B cell (primary cell): ENCODE measurements around the gene GFPT1. TPM values are rescaled to one million over a fixed set of nuclear protein-coding genes. Genes with fewer than 3 reads are reported as not detected.

Experiments used
- ATAC-seq: fragments of 200-7000 bp; cut with Tn5 transposase; one replicate; pipeline ENCODE4 v1.10.0; 2021; ENCODE audit warnings: low read depth, mild to moderate bottlenecking, moderate number of reproducible peaks, moderate library complexity
- CTCF ChIA-PET: fragments of 350-600 bp; sonication (Branson Sonifier 250); formaldehyde crosslinking; loops from one replicate; lab custom pipeline; 2021; ENCODE audit warnings: antibody characterized with exemption, inconsistent platforms; lab: Charles Lee
- POLR2A ChIA-PET: fragments of 350-600 bp; sonication (Branson Sonifier 250); formaldehyde crosslinking; loops from one replicate; lab custom pipeline; 2021; ENCODE audit warnings: antibody characterized with exemption; lab: Charles Lee
- DNase-seq: peaks from one replicate; pipeline ENCODE4 v3.0.0; 2013
- H2AFZ ChIP-seq: 2 replicates; pipeline ENCODE4 v1.6.1; 2012; ENCODE audit warnings: mild to moderate bottlenecking, low read depth, low read length; ENCODE audit not compliant: insufficient read depth, poor library complexity, severe bottlenecking
- H3K27ac ChIP-seq, 2 donors: 1 replicate in 1 of 2; 2 replicates in 1 of 2; pipeline ENCODE4 v1.5.1; 2012 to 2013; ENCODE audit warnings: low read length in 2 of 2, mild to moderate bottlenecking in 2 of 2, moderate library complexity in 1 of 2
- H3K27me3 ChIP-seq, 4 experiments: fragments of 200-600 bp in 1 of 4; sonication (generic) in 1 of 4; replicated peaks in 1 of 4; 1 replicate in 2 of 4; 2 replicates in 2 of 4; pipeline versions ENCODE4 v1.6.1 to v1.7.0; 2013 to 2016; ENCODE audit warnings: low read length in 3 of 4, mild to moderate bottlenecking in 2 of 4, mixed read lengths in 1 of 4, moderate library complexity in 1 of 4; ENCODE audit not compliant: insufficient read depth in 4 of 4, control insufficient read depth in 3 of 4; ENCODE audit errors: control extremely low read depth in 1 of 4
- H3K36me3 ChIP-seq, 2 experiments: replicated peaks in 1 of 2; 1 replicate in 1 of 2; 2 replicates in 1 of 2; pipeline versions ENCODE4 v1.6.1 to v1.7.1; 2013; ENCODE audit warnings: low read length in 1 of 2; ENCODE audit not compliant: insufficient read depth in 2 of 2, control insufficient read depth in 1 of 2; ENCODE audit errors: control extremely low read depth in 1 of 2, extremely low read depth in 1 of 2
- H3K4me1 ChIP-seq, 2 donors: fragments of 200-600 bp in 1 of 2; sonication (generic) in 1 of 2; 1 replicate in 1 of 2; 2 replicates in 1 of 2; pipeline versions ENCODE4 v1.5.1 to v1.6.1; 2013 to 2017; ENCODE audit warnings: low read length in 2 of 2; ENCODE audit not compliant: control insufficient read depth in 2 of 2, insufficient read depth in 2 of 2
- H3K4me2 ChIP-seq: replicated peaks from 2 replicates; pipeline ENCODE3; 2012; ENCODE audit warnings: mild to moderate bottlenecking, low read depth, low read length; ENCODE audit not compliant: poor library complexity, severe bottlenecking
- H3K4me3 ChIP-seq, 5 experiments: fragments of 200-600 bp in 1 of 5; sonication (generic) in 1 of 5; 1 replicate in 3 of 5; 2 replicates in 2 of 5; pipeline versions ENCODE4 v1.5.1 to v1.7.0; 2011 to 2016; ENCODE audit warnings: low read length in 4 of 5, mild to moderate bottlenecking in 4 of 5, low read depth in 2 of 5, control low read depth in 1 of 5, moderate library complexity in 1 of 5; ENCODE audit not compliant: insufficient read depth in 1 of 5; ENCODE audit errors: control extremely low read depth in 1 of 5, extremely low read depth in 1 of 5
- H3K79me2 ChIP-seq: fragments of 200-600 bp; sonication (generic); one replicate; pipeline ENCODE4 v1.6.0; 2016; ENCODE audit warnings: low read length; ENCODE audit not compliant: control insufficient read depth, insufficient read depth
- H3K9ac ChIP-seq: fragments of 200-600 bp; sonication (generic); 2 replicates; pipeline ENCODE4 v1.6.1; 2017; ENCODE audit warnings: mild to moderate bottlenecking, low read length, moderate library complexity
- H3K9me3 ChIP-seq, 3 donors: one replicate each; pipeline versions ENCODE4 v1.6.1 to v1.7.1; 2013; ENCODE audit warnings: low read length in 2 of 3; ENCODE audit not compliant: control insufficient read depth in 2 of 3, insufficient read depth in 1 of 3; ENCODE audit errors: control extremely low read depth in 1 of 3
- H4K20me1 ChIP-seq: 2 replicates; pipeline ENCODE4 v1.6.0; 2012; ENCODE audit warnings: mild to moderate bottlenecking, low read length; ENCODE audit not compliant: insufficient read depth, control insufficient read depth, poor library complexity, severe bottlenecking
- H3K27ac Mint-ChIP-seq: one replicate; pipeline ENCODE4 v1.8.0; 2021; ENCODE audit warnings: mixed read lengths
- H3K27me3 Mint-ChIP-seq: one replicate; pipeline ENCODE4 v1.8.0; 2021; ENCODE audit warnings: mixed read lengths
- H3K4me1 Mint-ChIP-seq: one replicate; pipeline ENCODE4 v1.8.0; 2021; ENCODE audit warnings: mixed read lengths
- H3K4me3 Mint-ChIP-seq: one replicate; pipeline ENCODE4 v1.8.0; 2021; ENCODE audit warnings: mixed read lengths
- H3K9me3 Mint-ChIP-seq: one replicate; pipeline ENCODE4 v1.8.0; 2022; ENCODE audit warnings: mixed read lengths; ENCODE audit not compliant: insufficient read depth
- CTCF ChIP-seq: fragments of 200-600 bp; IDR thresholded peaks from one replicate; pipeline ENCODE4 v1.8.0; 2022; ENCODE audit warnings: antibody characterized with exemption, mild to moderate bottlenecking
- EZH2 ChIP-seq: IDR thresholded peaks from 2 replicates; pipeline ENCODE4 v1.6.1; 2012; ENCODE audit warnings: borderline replicate concordance, low read depth, mild to moderate bottlenecking, moderate library complexity, low read length; ENCODE audit not compliant: insufficient read depth, poor library complexity, severe bottlenecking
- WGBS: methylation state at CpG from one replicate; pipeline ENCODE4 v1.1.5; 2013; ENCODE audit warnings: missing lambda C conversion rate; ENCODE audit not compliant: insufficient coverage; 5-methylcytosine and 5-hydroxymethylcytosine counted together
- intact Hi-C: fragments of 100-400 bp; cut with micrococcal nuclease; formaldehyde crosslinking; loops from one replicate; pipeline ENCODE4 v1.10.0; 2022
- polyA plus RNA-seq: library from polyadenylated mRNA; depleted of rRNA; stranded (reverse); fragments of >200 nt; gene quantifications from 2 replicates; pipeline ENCODE4 v1.2.3, GENCODE V29; 2012
- total RNA-seq, 2 donors: library from RNA; stranded (reverse); fragments of 120-200 nt in 1 of 2; gene quantifications; 1 replicate in 1 of 2; 2 replicates in 1 of 2; pipeline versions ENCODE4 v1.2.3 to v1.2.4, GENCODE V29; 2013 to 2022

Gene GFPT1
- total and polyA plus RNA-seq, 2 donors (not counting 1 experiment from before 2014, with no cell fraction given), result 2.8 to 18.1 TPM

GRCh38 chr2:69397234-69397633 is 10.2 kb upstream of the GFPT1 start:
- no peak overlapping the region for H3K27ac Mint-ChIP-seq
- no peak overlapping the region for H3K9ac ChIP-seq
- CTCF ChIA-PET, result no interaction called here

GRCh38 chr2:69395866-69396265 is 8.8 kb upstream of the GFPT1 start:
- H2AFZ ChIP-seq, result no peak overlapping the region
- H3K27me3 ChIP-seq, result no peaks in the 10 kb centered on the region
- H3K79me2 ChIP-seq, result no peaks in the 10 kb centered on the region
- DNase-seq (no peak), ATAC-seq (no peak)
- no peaks in the 10 kb centered on the region for H4K20me1 ChIP-seq
- no peak overlapping the region for H3K9ac ChIP-seq
- no peaks in the 10 kb centered on the region for H3K4me1 Mint-ChIP-seq
- H3K27ac ChIP-seq, result no peak overlapping the region
- WGBS, result no CpG with 5 or more reads among the region's 1 CpG
- H3K9me3 Mint-ChIP-seq, result no peaks in the 10 kb centered on the region
- no peaks in the 10 kb centered on the region for H3K4me1 ChIP-seq
- no peaks in the 10 kb centered on the region for H3K9me3 ChIP-seq
- H3K27ac Mint-ChIP-seq, result no peak overlapping the region
- TF ChIP-seq CTCF, result no peak
- no peak for TF ChIP-seq EZH2
- H3K36me3 ChIP-seq, result peaks cover 5 to 29% of the 10 kb centered on the region in 2 experiments
- ChIA-PET POLR2A (no interaction called here), CTCF (interaction anchor here (0.7 kb wide), 1 partner anchor 46 kb away, joined by 3 read pairs; no protein-coding TSS in a partner anchor)
- H3K27me3 Mint-ChIP-seq, result no peaks in the 10 kb centered on the region
- H3K4me3 ChIP-seq, result no peak overlapping the region
- no peak overlapping the region for H3K4me3 Mint-ChIP-seq
- H3K4me2 ChIP-seq, result no peak overlapping the region
- intact Hi-C loops, result no loop called here

More at GRCh38 chr2:69397234-69397633, 10.2 kb upstream of the GFPT1 start:
- Histone ChIP-seq H3K9me3 (no peaks in the 10 kb centered on the region), H3K27ac (no peak overlapping the region), H3K4me1 (no peaks in the 10 kb centered on the region), H4K20me1 (no peaks in the 10 kb centered on the region), H3K36me3 (peaks cover 5 to 31% of the 10 kb centered on the region in 2 experiments), H3K27me3 (no peaks in the 10 kb centered on the region), H2AFZ (no peak overlapping the region), H3K79me2 (no peaks in the 10 kb centered on the region), H3K4me2 (no peak overlapping the region), H3K4me3 (no peak overlapping the region)
- POLR2A ChIA-PET, result interaction anchor here (0.6 kb wide), 1 partner anchor 636 kb away, joined by 3 read pairs; no protein-coding TSS in a partner anchor
- intact Hi-C loops, result no loop called here
- H3K4me1 Mint-ChIP-seq, result no peaks in the 10 kb centered on the region
- no peak overlapping the region for H3K4me3 Mint-ChIP-seq
- TF ChIP-seq EZH2 (no peak), CTCF (no peak)
- H3K27me3 Mint-ChIP-seq, result no peaks in the 10 kb centered on the region
- DNase-seq (no peak), ATAC-seq (no peak)
- no peaks in the 10 kb centered on the region for H3K9me3 Mint-ChIP-seq
